Epithelial cell of proximal tubule (primary cell): ENCODE results near the gene ESR1. TPM values are rescaled to one million over a fixed set of nuclear protein-coding genes. Genes with fewer than 3 reads are reported as not detected.
A peak's percentile ranks its signal among the peaks of the same experiment; 100 is the strongest.

ENCODE experiments used
- DNase-seq: peaks from one replicate; pipeline ENCODE4 v3.0.0-alpha.2; 2011; ENCODE audit warnings: low read depth
- H3K4me3 ChIP-seq: 2 replicates; pipeline ENCODE4 v1.5.1; 2011; ENCODE audit warnings: low read depth, mild to moderate bottlenecking, low read length
- total RNA-seq: library from RNA; depleted of rRNA; stranded (reverse); fragments of >200 nt; gene quantifications from 2 replicates; pipeline ENCODE4 v1.2.3, GENCODE V29; 2015
- TF ChIP-seq, protein P1 (sequence below): conservative IDR thresholded peaks from 2 replicates; pipeline ENCODE4 v1.5.1; 2012; ENCODE audit warnings: low read depth, mild to moderate bottlenecking, low read length

Gene ESR1
- total RNA-seq, 1 donor from 2014 or later = not detected

DNA sequence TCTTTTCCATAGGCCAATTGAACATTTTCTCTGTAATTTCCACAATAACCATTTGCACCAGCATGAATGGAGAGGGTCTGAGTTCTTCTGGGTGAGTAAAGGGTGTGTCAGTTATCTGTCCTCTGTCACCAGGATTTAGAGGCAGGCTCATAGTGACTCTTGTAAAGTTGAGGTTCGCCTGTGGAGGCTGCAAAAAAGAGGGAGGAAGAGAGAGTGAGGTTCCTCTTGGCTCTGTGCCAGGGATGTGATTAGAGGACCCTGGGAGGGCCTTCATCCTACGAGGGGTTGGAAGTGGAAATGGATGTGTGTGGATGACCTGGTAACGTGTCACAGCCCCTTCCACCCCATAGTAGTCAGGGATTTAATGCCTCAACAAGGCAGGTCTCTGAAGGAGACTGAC, 242.0 kb downstream of the ESR1 start:
- TF ChIP-seq, protein P1, sequence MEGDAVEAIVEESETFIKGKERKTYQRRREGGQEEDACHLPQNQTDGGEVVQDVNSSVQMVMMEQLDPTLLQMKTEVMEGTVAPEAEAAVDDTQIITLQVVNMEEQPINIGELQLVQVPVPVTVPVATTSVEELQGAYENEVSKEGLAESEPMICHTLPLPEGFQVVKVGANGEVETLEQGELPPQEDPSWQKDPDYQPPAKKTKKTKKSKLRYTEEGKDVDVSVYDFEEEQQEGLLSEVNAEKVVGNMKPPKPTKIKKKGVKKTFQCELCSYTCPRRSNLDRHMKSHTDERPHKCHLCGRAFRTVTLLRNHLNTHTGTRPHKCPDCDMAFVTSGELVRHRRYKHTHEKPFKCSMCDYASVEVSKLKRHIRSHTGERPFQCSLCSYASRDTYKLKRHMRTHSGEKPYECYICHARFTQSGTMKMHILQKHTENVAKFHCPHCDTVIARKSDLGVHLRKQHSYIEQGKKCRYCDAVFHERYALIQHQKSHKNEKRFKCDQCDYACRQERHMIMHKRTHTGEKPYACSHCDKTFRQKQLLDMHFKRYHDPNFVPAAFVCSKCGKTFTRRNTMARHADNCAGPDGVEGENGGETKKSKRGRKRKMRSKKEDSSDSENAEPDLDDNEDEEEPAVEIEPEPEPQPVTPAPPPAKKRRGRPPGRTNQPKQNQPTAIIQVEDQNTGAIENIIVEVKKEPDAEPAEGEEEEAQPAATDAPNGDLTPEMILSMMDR = no peak
- no peak overlapping the region for H3K4me3 ChIP-seq
- no peak for DNase-seq

DNA sequence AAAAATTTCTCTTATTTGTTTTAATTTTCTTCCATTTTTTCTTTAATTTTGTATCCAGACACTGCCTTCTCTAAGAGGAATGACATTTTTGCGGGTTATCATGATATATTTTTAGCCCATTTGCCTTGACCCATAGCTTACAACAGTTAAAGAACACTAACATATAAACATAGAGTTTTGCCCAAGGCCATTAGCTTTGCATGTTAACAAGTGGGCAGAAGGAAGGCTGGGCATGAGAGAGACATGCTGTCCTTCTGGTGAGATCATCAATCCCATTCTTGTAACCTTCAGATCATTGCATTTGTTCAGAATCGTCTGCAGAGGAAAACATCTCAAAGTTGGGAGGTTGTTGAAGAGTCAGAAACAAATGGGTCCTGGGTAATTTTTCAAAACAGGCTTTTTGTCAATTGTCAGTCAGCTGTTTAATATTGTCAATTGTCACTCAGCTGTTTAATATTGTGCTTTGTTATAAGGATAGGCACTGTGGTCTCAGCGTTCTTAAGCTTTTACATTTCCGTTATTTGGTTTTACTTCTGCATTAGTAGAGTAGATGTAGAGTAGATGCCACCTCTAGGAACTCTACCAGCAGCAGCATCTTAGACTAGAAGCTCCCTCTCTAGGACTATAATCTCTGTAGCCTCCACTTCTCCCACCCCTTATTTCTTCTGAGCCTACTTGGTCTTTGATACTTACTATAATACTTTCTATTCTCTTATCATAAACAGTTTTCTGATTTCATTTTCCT, 243.1 kb downstream of the ESR1 start:
- no peak overlapping the region for H3K4me3 ChIP-seq
- DNase-seq = no peak
- TF ChIP-seq, protein P1 = no peak

DNA sequence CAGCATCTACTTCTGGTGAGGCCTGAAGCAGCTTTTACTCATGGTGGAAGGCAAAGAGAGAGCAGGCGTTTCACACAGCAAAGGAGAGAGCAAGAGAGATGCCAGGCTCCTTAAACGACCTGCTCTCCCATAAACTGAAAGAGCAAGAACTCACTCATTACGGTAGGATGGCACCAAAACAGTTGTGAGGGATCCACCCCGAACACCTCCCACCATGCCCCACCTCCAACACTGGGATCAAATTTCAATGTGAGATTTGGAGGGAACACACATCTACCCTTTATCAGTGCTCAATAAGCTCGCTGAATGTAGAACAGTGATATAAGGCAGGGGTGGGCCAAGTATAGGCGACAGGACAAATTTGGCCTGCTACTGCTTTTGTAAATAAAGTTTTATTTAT, 244.6 kb downstream of the ESR1 start:
- TF ChIP-seq, protein P1 = no peak
- H3K4me3 ChIP-seq = no peak overlapping the region
- no peak for DNase-seq

DNA sequence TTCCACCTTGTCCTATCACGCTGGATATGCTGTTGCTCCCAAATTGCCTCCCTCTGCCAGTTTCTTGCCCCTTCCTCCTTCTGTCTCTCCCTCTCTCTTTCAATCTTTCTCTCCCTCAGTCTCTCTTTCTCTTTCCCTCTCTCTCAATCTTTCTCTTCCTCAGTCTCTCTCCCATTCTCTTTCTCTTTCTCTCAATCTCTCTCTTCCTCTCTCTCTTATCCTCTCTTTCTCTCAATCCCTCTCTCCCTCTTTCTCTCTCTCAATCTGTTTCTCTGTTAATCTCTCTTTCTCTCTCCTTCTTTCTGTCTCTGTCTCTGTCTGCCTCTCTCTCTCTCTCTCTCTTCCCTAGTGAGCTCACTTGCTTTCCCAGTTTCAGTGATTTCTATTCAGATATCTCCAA, 245.8 kb downstream of the ESR1 start:
- H3K4me3 ChIP-seq = no peak overlapping the region
- TF ChIP-seq, protein P1 = no peak
- DNase-seq = no peak

DNA sequence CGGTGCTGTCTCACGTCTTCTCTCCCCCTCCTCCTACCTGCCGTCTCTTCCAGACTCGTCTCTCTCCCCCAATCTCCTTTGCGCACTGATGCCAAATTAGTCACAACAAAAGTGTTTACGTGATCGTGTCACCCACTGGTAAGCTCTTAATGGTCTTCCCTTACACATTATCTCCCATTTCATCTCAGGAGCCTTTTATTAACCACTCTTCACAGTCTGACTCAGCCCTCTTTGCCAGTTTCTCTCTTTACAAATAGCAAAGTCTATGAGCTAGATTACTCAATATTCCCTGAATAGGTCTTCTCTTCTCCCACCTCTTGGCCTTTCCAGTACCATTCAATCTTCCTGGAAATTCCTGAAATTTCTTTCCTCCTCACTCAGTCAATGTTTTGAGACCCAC, 247.0 kb downstream of the ESR1 start:
- DNase-seq = peak; percentile 2
- TF ChIP-seq, protein P1 = no peak
- H3K4me3 ChIP-seq = no peak overlapping the region

DNA sequence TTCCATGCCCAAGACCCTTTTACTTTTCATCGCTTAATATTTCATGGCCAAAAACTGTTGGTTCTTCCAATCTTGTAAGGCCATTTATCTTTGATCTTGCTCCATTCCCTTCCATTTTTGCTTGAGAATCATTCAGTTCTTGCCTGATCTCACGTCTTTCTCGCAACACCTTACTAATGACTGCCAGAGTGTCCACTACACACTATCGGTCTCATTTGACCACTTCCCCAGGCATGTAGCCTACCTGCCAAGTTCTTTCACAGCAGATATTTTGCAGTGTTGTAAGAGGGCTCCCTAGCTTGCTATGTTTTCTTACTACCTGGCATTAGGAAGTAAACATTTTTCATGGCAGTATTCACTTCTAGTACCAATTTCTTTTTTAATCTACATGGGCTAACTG, 248.0 kb downstream of the ESR1 start:
- TF ChIP-seq, protein P1 = no peak

More for the DNA sequence above, 248.0 kb downstream of the ESR1 start:
- DNase-seq = no peak
- H3K4me3 ChIP-seq = no peak overlapping the region
